HG03060 (cell line): ENCODE measurements around the gene FAM53B.
"Not testable (repeated sequence)": the region's sequence is repeated elsewhere in the genome, so short reads cannot be mapped to it uniquely, and the experiment has no call there.

Source experiments
- ATAC-seq: cut with Tn5 transposase; IDR thresholded peaks from one replicate; pipeline ENCODE4 v1.9.1; 2021; ENCODE audit warnings: low read depth, moderate number of reproducible peaks; ENCODE audit not compliant: unreplicated experiment

The FAM53B gene

DNA sequence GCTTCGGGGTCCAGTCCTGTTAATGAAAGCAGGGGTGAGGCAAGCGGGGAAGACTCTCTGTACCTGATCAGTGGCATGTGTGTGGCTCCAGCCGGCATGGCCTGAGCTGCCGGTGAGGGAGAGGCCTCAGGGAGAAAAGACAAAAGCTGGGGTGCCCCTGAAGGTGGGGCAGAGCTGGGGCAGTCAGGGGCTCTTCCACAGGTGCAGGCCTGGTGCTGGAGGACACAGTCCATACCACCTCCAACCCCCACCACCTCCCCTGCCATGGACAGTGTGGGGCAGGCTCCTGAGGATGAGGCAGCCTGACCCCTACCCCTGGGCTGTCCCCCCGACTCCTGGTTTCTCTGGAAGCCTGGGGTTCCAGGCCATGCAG lies 153.1 kb downstream of the FAM53B start:
- ATAC-seq = no peak

DNA sequence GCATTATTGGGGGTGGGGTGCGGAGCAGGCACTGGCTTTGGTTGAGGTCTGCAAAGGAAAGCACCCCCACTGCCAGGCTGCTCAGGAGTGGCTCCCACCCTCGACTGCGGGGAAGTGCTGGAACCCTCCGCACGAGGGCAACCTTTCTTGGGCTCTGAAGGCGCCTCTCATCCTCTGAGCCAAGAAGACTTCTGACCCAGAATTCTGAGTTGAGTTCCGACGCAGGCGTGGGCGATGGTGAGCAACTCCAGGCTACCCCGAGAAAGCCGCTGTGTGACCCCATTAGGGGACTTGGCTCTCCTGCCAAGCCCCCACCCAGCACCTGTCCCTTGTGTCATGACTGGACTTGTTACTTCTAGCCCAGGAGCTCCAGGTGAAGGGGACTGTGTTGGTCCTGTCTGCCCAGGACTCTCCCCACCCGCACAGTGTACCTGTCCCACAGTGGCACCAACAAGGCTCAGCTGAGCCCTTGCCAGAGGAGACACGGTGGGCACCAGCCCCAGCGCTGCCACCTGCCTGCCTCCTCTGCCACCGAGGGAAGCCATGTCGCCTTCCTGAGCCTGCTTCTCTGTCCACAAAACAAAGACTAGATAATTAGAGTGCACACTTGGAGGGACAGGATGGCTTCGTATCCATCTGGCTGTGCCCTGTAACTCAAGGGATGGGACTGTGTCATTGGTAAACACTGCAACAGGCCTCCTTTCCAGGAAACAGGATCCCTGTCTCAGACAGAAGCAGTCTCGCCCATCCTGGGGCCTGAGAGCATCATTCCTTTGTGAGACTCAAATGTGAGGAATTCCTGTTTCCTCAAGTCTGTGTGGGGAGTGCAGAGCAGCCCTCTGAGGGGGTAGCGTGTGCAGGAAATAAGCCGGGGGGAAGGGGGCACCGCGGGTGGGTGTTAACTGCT lies 153.7 kb downstream of the FAM53B start:
- ATAC-seq = no peak

DNA sequence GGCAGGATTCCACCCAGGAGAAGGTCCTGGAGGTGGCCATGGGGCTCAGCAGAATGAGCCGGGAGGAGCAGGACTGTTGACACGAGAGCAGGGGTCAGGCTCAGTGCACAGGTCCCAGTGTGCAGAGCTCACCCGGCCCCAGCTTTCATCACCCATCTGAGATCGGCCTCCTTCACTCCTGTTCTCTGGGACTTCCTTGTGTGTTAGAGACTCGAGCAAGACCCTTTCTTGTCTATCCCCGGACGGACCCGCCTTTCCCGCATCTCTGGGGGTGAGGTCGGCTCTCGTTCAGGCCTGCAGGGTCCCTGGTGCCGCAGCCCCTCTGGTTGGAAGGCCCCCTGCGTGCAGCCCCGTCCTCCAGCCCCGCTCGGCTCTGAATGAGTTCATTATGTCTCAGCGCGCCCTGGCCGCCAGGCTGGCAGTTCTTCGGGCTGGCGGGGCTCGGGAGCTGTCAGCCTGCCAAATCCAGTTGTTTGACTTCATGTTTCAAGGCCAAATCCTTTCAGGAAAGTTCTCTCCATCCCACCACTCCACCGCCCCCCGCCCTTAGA lies 154.6 kb downstream of the FAM53B start:
- ATAC-seq = no peak

GRCh38 chr10:124588736-124589490 lies 155.3 kb downstream of the FAM53B start:
- ATAC-seq = no peak

- not testable (repeated sequence) for ATAC-seq
Observed at GRCh38 chr10:124588341-124588735, 155.8 kb downstream of the FAM53B start.

- ATAC-seq = no peak
Observed at GRCh38 chr10:124587811-124588211, 156.4 kb downstream of the FAM53B start.

- ATAC-seq = no peak
Observed at GRCh38 chr10:124586142-124586541, 158.0 kb downstream of the FAM53B start.

DNA sequence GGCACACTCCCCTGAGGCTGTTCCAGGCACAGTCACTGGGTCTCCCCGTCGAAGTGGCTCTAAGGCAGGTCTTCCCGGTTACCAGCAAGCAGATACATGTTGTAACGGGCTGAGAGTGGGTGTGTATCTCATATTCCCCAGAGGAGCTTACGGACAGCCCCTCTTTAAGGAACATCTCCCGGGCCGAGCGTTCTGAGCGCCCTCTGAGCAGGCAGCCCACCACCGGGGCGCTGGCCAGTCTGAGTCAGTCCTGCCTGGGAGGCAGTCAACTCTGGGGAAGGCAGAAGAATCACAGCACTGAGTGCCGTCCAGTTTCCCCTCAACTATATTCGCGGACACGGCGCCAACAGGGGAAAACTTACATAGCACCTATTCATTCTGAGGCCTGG lies 165.2 kb downstream of the FAM53B start:
- ATAC-seq = no peak

GRCh38 chr10:124578231-124579010 lies 165.8 kb downstream of the FAM53B start:
- ATAC-seq = no peak

DNA sequence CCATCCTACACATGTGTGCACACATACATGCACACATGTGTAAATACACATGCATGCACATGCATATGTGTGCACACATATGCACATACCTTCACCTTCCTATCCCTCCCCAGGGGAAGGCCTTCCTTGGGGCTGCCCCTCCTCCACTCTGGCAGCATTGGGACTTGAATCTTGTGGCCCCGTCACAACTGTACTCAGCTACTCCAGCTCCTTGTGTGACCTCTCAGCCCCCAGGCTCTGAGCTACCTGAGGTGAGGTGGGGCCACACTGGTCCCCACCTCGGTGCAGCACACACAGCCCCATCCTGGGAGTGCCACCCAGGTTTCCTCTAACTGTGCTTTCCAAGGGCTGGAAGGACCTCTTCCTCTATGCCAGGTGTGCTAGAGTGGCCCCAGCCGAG lies 166.5 kb downstream of the FAM53B start:
- no peak for ATAC-seq

- ATAC-seq = no peak
Observed at GRCh38 chr10:124576526-124577420, 167.4 kb downstream of the FAM53B start.

DNA sequence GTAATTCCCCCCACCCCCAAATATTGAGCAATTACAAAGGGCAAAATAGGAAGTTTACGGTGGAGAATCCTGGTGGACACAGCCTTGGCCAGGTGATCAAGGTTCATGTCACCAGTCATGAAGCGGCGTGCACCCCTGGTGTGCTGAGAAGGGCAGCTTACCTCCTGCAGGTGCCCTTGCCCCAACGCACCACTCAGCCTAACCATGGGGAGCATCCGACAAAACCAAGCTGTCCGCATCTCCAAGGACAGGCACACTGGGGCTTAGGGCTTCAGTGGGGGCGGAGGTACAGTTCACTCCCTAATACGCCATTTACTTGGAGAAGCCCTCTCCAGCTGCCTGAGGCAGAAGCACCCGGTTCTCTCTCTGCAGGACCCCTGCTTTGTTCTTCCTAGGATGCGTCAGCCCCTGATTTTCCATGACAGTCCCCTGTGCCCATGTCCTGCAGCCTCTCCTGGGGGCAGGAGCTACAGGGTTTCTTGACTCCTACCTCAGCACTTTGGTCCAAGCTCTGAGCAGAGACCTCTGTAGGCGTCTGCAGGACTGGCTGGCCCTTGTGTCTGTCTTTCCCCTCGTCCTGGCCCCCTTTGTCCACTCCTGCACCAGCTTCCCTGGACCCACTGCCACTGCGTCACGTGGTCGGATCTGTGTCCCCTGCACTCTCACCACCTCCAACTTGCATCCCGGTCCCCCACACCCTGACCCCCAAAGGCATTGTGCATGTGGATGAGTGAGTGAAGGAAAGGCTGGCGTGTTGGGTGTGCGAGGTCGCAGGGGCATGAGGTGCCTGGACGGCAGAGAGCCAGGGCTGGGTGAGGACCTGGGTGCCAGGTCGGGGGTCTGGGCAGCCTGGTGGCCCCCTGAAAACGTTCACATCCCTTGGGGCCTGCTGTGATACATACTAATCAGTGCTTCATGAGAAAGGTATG lies 168.8 kb downstream of the FAM53B start:
- no peak for ATAC-seq

GRCh38 chr10:124574456-124575070 lies 169.6 kb downstream of the FAM53B start:
- no peak for ATAC-seq

GRCh38 chr10:124573726-124574455 lies 170.3 kb downstream of the FAM53B start:
- ATAC-seq = no peak

- no peak for ATAC-seq
Observed at GRCh38 chr10:124572751-124573150, 171.4 kb downstream of the FAM53B start.

DNA sequence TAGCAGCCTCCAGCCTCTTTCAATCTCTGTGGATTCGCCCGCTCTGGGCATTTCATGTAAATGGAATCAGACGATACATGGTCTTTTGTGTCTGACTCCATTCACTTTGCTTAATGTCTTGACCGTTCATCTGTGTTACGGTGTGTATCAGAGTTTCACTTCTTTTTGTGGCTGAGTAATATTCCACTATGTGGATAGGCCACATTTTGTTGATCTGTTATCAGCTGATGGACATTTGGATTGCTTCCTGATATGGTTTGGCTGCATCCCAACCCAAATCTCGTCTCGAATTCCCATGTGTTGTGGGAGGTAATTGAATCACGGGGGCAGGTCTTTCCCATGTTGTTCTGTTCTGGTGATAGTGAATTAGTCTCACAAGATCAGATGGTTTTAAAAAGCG lies 173.5 kb downstream of the FAM53B start:
- ATAC-seq = no peak

DNA sequence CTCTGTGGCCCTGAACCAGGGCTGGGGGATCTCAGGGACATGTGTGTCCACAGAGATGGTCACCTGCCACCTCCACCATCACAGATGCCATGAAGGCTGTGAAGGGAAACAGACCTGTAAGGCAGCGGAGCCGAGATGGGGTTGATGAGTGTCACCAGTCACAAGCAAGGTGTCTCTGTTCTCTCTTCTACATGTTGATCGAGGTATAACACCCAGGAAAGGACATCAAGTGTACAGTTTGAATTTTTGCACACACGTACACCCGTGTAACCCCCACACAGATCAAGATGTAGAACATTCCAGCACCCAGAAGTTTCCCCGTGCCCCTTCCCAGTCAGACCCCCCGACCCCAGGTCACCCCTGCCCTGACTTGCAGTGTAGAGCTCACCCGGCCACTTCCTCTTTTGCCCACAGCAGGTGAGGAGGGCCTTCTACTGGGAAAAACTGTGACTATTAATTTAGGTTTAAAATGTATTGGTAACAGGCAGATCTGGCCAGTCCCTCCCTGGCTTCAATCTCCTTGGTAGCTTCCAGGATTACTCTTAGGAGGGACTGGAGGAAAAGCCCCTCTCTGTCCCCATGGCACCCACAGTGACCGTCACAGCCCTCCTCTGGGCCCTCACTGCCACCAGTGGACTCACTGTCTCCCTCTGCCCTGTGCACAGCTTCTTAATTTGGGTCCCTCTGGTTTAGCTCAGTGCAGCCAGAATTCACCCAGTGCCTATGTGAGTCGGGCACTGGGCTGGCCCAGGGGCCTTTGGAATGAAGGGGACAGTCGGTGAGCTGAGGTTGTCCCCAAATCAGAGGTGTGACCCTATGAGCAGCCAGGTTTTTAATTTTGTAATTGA lies 174.3 kb downstream of the FAM53B start:
- ATAC-seq = no peak
